ENCODE measurements around the gene BACH2. TPM values are rescaled to one million over a fixed set of nuclear protein-coding genes. Genes with fewer than 3 reads are reported as not detected.

BACH2 gene
- total and polyA plus RNA-seq, 8 donors: 0.19 to 10.8 (median 1.4) TPM; not detected in 1

GRCh38 chr6:90068703-90069523 is 227.7 kb downstream of the BACH2 start:
- 77 to 88% (median 83%) methylated on average over 12 of the region's 12 CpGs for WGBS, 5 donors
- no peaks in the 10 kb centered on the region for H3K4me1 ChIP-seq
- H3K4me3 ChIP-seq: no peak overlapping the region
- no peaks in the 10 kb centered on the region for H3K9me3 ChIP-seq
- DNase-seq: no peak
- H3K27ac ChIP-seq: no peak overlapping the region
- H3K36me3 ChIP-seq: no peaks in the 10 kb centered on the region
- intact Hi-C loops (cut with DNase I; ENCODE audit: low total_unique reads): no loop called here
- no peaks in the 10 kb centered on the region for H3K27me3 ChIP-seq
- TF ChIP-seq POLR2AphosphoS5 (IDR thresholded peaks at IDR 0.05): no peak
- no peak for TF ChIP-seq EP300 (IDR thresholded peaks at IDR 0.05)
- TF ChIP-seq CTCF (IDR thresholded peaks at IDR 0.05): no peak
- TF ChIP-seq POLR2A (IDR thresholded peaks at IDR 0.05): no peak

DNA sequence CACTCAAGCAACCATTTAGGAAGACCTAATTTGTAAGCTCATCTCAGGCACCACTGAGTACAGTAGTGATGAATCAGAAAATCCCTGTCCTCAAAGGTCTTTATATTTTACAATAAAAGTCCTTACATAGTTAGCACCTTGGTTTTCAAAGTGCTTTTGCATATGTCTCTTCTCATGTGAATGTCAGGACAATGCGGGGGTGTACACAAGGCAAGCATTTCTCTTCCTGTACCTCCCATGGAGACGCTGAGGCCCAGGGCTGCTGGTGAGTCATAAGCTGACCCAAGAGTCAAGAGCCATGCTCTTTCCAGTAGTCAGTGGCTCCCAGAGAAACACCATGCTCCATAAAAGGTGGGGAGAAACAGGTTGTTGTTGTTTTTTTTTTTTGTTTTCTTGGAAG is 228.4 kb downstream of the BACH2 start:
- no peaks in the 10 kb centered on the region for H3K36me3 ChIP-seq
- WGBS, 5 donors: 45 to 54% (median 52%) methylated on average over 2 of the region's 2 CpGs
- DNase-seq: no peak
- no peaks in the 10 kb centered on the region for H3K9me3 ChIP-seq
- H3K27me3 ChIP-seq: no peaks in the 10 kb centered on the region
- H3K27ac ChIP-seq: no peak overlapping the region
- H3K4me1 ChIP-seq: no peaks in the 10 kb centered on the region
- TF ChIP-seq POLR2A (IDR thresholded peaks at IDR 0.05): no peak
- TF ChIP-seq POLR2AphosphoS5 (IDR thresholded peaks at IDR 0.05): no peak
- TF ChIP-seq CTCF (IDR thresholded peaks at IDR 0.05): no peak
- no peak for TF ChIP-seq EP300 (IDR thresholded peaks at IDR 0.05)
- H3K4me3 ChIP-seq: no peak overlapping the region
- intact Hi-C loops (cut with DNase I; ENCODE audit: low total_unique reads): no loop called here

- DNase-seq: no peak
These were observed 229.9 kb downstream of the BACH2 start for GRCh38 chr6:90066697-90067096.

DNA sequence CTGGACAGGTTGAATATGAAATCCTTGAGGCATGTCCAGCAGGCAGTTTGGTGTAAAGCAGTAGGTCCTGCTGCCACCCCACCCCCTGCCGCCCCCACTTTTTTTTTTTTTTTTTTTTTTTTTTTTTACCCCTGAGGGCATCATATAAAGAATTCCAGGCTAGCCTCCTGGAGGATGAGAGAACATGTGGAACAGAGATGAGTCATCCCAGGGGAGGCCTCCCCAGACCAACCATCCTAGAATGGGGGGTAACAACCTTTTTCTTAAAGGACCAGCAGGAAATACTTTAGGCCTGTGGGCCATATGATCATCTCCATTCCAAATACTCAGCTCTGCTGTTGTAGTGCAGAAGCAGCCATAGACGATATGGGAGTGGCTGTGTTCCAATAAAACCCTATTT is 231.5 kb downstream of the BACH2 start:
- 79 to 98% (median 89%) methylated on average over 2 of the region's 2 CpGs for WGBS, 5 donors
- Histone ChIP-seq H3K4me3 (no peak overlapping the region), H3K9me3 (no peaks in the 10 kb centered on the region), H3K36me3 (no peaks in the 10 kb centered on the region), H3K4me1 (no peaks in the 10 kb centered on the region), H3K27me3 (no peaks in the 10 kb centered on the region), H3K27ac (no peak overlapping the region)
- intact Hi-C loops (cut with DNase I; ENCODE audit: low total_unique reads): no loop called here
- no peak for TF ChIP-seq POLR2AphosphoS5 (IDR thresholded peaks at IDR 0.05)
- no peak for TF ChIP-seq POLR2A (IDR thresholded peaks at IDR 0.05)
- TF ChIP-seq CTCF (IDR thresholded peaks at IDR 0.05): no peak
- TF ChIP-seq EP300 (IDR thresholded peaks at IDR 0.05): no peak
- no peak for DNase-seq

More at GRCh38 chr6:90066697-90067096, 229.9 kb downstream of the BACH2 start:
- no peak overlapping the region for H3K27ac ChIP-seq
- no peaks in the 10 kb centered on the region for H3K9me3 ChIP-seq
- no peak overlapping the region for H3K4me3 ChIP-seq
- H3K27me3 ChIP-seq: no peaks in the 10 kb centered on the region
- intact Hi-C loops (cut with DNase I; ENCODE audit: low total_unique reads): no loop called here
- no peaks in the 10 kb centered on the region for H3K4me1 ChIP-seq
- TF ChIP-seq CTCF (IDR thresholded peaks at IDR 0.05): no peak
- TF ChIP-seq POLR2A (IDR thresholded peaks at IDR 0.05): no peak
- no peak for TF ChIP-seq EP300 (IDR thresholded peaks at IDR 0.05)
- TF ChIP-seq POLR2AphosphoS5 (IDR thresholded peaks at IDR 0.05): no peak
- no peaks in the 10 kb centered on the region for H3K36me3 ChIP-seq
- WGBS, 5 donors: 92 to 94% (median 94%) methylated on average over 4 of the region's 4 CpGs

Data from stomach (tissue), 9 donors.